Heart left ventricle (tissue), 16 donors: ENCODE data around the gene UNC93A. TPM values are rescaled to one million over a fixed set of nuclear protein-coding genes. Genes with fewer than 3 reads are reported as not detected.
"Not testable (repeated sequence)": the region's sequence is repeated elsewhere in the genome, so short reads cannot be mapped to it uniquely, and the experiment has no call there.

Experiments used
- ATAC-seq, 4 donors: fragments of 200-7000 bp; cut with Tn5 transposase; one replicate each; pipeline ENCODE4 v1.9.1; 2020 to 2022; ENCODE audit warnings: moderate library complexity in 4 of 4, mild to moderate bottlenecking in 3 of 4, moderate number of reproducible peaks in 1 of 4
- DNase-seq, 5 donors: peaks; one replicate each; pipeline ENCODE4 v3.0.0-alpha.2; 2020
- H3K27ac ChIP-seq, 12 donors: fragments of 200-600 bp; sonication (generic) in 4 of 12; one replicate each; pipeline versions ENCODE4 v1.5.0 to v1.8.0; 2016 to 2022; ENCODE audit warnings: mild to moderate bottlenecking in 2 of 12
- H3K27me3 ChIP-seq, 9 donors: fragments of 200-600 bp; sonication (generic) in 2 of 9; one replicate each; pipeline versions ENCODE4 v1.5.1 to v1.8.0; 2016 to 2022; ENCODE audit warnings: mild to moderate bottlenecking in 3 of 9
- H3K36me3 ChIP-seq, 9 donors: fragments of 200-600 bp; sonication (generic) in 2 of 9; one replicate each; pipeline versions ENCODE4 v1.5.0 to v1.8.0; 2018 to 2022; ENCODE audit warnings: mild to moderate bottlenecking in 2 of 9
- H3K4me1 ChIP-seq, 12 donors: fragments of 200-600 bp; sonication (generic) in 4 of 12; one replicate each; pipeline versions ENCODE4 v1.5.0 to v1.8.0; 2016 to 2022; ENCODE audit warnings: mild to moderate bottlenecking in 3 of 12
- H3K4me3 ChIP-seq, 12 donors: fragments of 200-600 bp; sonication (generic) in 4 of 12; one replicate each; pipeline versions ENCODE4 v1.5.0 to v1.8.0; 2017 to 2022; ENCODE audit warnings: mild to moderate bottlenecking in 9 of 12, moderate library complexity in 4 of 12
- H3K9me3 ChIP-seq, 12 donors: fragments of 200-600 bp; sonication (generic) in 4 of 12; one replicate each; pipeline versions ENCODE4 v1.5.0 to v1.8.0; 2016 to 2022; ENCODE audit warnings: mild to moderate bottlenecking in 1 of 12
- POLR2A ChIP-seq, 2 donors: fragments of 450-650 bp; IDR thresholded peaks; one replicate each; pipeline ENCODE4 v1.6.1; 2017; ENCODE audit warnings: antibody characterized with exemption in 2 of 2, mild to moderate bottlenecking in 2 of 2, moderate library complexity in 2 of 2
- WGBS, 4 donors: extraction: QIAGEN DNeasy Blood & Tissue Kit in 2 of 4; methylation state at CpG; one replicate each; pipeline versions ENCODE4 v1.1.5 to v1.1.7; 2013 to 2018; 5-methylcytosine and 5-hydroxymethylcytosine counted together
- intact Hi-C, 10 donors: fragments of 100-400 bp; cut with DNase I; formaldehyde crosslinking; loops; one replicate each; pipeline versions ENCODE4 v1.11.1 to v1.14.2; 2022
- polyA plus RNA-seq, 2 donors: library from polyadenylated mRNA; stranded (reverse); fragments of 200-250 nt; gene quantifications; one replicate each; pipeline ENCODE4 v1.2.3, GENCODE V29; 2013
- total RNA-seq, 9 donors: library from RNA; depleted of rRNA in 2 of 9; stranded (reverse); fragments of >200 nt in 2 of 9; fragmentation: NEBNext Ultra II Directional in 3 of 9; extraction: Animal tissue kit (Norgen Biotek cat#: 25700) in 3 of 9; gene quantifications; one replicate each; pipeline versions ENCODE4 v1.1.0 to v1.2.4, GENCODE V29; 2016 to 2023
- TF ChIP-seq, protein P1 (sequence below), 12 donors: fragments of 200-600 bp; sonication (generic) in 4 of 12; IDR thresholded peaks; one replicate each; pipeline versions ENCODE4 v1.5.0 to v1.8.0; 2018 to 2022; ENCODE audit warnings: antibody characterized with exemption in 12 of 12, mild to moderate bottlenecking in 5 of 12
- donor health status: ischemic (EF 13 %, LVEDD 7.1; RV severe dilation, severe dysfunction).
- donor health status: healthy with polysubstance abuse.
- donor health status: DM: no; HTN: yes; CAD: no.
- donor health status: DM: no; HTN: no; CAD: no.
- donor health status: ischemic (EF 25% LVEDD 6.9; RV normal size, moderate dysfunction).
- donor health status: ischemic (EF 25% LVEDD 5.7; RV mildly dilated, moderate dysfunction).
- donor health status: healthy.
- donor health status: DM: yes; HTN: yes; CAD: no.
- donor health status: ischemic (EF 35%, LVEDD 5.7; RV mildly dilated, moderate dysfunction).
- donor health status: nonischemic (EF 11% LVEDD 7.7; RV severe dilation, severe dysfunction).
- donor health status: DM: yes; HTN: yes; CAD: no.
- donor health status: PGD.
- donor health status: ischemic (EF 29% LVEDD 5.4; RV normal size, mild dysfunction).
- donor health status: nonischemic (EF 23%, LVEDD 6.1; RV moderate dilation, normal function).

The UNC93A gene
- total and polyA plus RNA-seq, 11 donors = not detected

GRCh38 chr6:167252271-167252670 lies 38.8 kb upstream of the UNC93A start:
- WGBS, 4 donors = 84 to 100% (median 93%) methylated on average over 1 of the region's 1 CpG

DNA sequence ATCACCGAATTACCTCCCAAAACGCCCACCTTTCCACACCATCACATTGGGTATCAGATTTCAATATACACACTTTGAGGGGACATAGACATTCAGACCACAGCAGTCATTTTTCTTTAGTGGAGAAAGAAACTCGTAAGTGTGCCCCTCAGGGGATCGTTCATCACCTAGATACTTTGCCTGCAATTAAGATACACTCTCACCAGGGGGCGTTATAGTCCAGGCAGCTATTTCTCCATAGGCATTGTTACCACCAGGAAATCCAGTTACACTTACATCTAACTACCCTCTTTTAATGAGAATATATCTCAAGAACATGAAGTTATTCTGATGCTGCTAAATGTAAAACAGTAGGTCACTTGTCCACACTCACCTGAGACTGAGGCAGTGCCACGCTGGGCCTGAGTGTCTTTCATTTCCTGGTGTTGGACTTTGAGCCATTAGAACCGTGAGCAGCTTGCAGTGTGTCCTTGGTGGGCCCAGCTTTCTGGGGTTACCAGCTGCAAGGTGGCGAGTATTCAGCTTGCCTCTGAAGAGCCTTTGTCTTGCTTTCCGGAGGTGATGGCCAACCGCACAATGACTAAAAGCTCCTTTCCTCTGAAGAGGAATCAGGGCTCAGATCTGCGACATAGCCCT lies 35.1 kb upstream of the UNC93A start:
- WGBS, 4 donors = 84 to 89% (median 88%) methylated on average over 11 of the region's 11 CpGs
- no peak overlapping the region for H3K4me3 ChIP-seq
- H3K27me3 ChIP-seq = peaks cover 0 to 8% (median 0%) of the 10 kb centered on the region in 9 donors
- H3K4me1 ChIP-seq = no peaks in the 10 kb centered on the region
- H3K9me3 ChIP-seq = peaks cover 0 to 14% (median 0%) of the 10 kb centered on the region in 12 donors
- no peak overlapping the region for H3K27ac ChIP-seq
- TF ChIP-seq, protein P1, sequence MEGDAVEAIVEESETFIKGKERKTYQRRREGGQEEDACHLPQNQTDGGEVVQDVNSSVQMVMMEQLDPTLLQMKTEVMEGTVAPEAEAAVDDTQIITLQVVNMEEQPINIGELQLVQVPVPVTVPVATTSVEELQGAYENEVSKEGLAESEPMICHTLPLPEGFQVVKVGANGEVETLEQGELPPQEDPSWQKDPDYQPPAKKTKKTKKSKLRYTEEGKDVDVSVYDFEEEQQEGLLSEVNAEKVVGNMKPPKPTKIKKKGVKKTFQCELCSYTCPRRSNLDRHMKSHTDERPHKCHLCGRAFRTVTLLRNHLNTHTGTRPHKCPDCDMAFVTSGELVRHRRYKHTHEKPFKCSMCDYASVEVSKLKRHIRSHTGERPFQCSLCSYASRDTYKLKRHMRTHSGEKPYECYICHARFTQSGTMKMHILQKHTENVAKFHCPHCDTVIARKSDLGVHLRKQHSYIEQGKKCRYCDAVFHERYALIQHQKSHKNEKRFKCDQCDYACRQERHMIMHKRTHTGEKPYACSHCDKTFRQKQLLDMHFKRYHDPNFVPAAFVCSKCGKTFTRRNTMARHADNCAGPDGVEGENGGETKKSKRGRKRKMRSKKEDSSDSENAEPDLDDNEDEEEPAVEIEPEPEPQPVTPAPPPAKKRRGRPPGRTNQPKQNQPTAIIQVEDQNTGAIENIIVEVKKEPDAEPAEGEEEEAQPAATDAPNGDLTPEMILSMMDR (IDR thresholded peaks at IDR 0.05) = no peak
- TF ChIP-seq POLR2A (IDR thresholded peaks at IDR 0.05) = no peak
- no peak for ATAC-seq
- intact Hi-C loops = no loop called here
- no peaks in the 10 kb centered on the region for H3K36me3 ChIP-seq
- DNase-seq = no peak

More at GRCh38 chr6:167252271-167252670, 38.8 kb upstream of the UNC93A start:
- Histone ChIP-seq H3K4me1 (no peaks in the 10 kb centered on the region), H3K9me3 (peaks cover 0 to 14% (median 0%) of the 10 kb centered on the region in 12 donors), H3K27ac (no peak overlapping the region), H3K4me3 (no peak overlapping the region), H3K36me3 (no peaks in the 10 kb centered on the region), H3K27me3 (peaks cover 0 to 9% (median 0%) of the 10 kb centered on the region in 9 donors)
- TF ChIP-seq POLR2A (IDR thresholded peaks at IDR 0.05) = no peak
- DNase-seq = no peak
- no peak for ATAC-seq
- intact Hi-C loops = no loop called here

DNA sequence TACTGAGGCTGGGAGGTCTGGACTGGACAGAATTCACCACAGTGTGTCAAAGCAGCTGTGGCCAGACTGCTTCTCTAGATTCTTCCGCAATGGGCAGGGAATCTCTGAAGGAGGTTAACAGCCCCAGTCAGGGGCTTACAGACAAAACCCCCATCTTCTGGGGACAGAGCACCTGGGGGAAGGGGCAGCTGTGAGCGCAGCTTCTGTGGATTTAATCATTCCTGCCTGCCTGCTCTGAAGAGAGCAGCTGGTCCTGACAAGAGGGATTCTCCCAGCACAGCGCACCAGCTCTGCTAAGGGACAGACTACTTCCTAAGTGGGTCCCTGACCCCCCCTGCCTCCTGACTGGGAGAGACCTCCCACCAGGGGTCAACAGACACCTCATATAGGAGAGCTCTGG lies 32.5 kb upstream of the UNC93A start:
- Histone ChIP-seq H3K9me3 (peaks cover 0 to 20% (median 0%) of the 10 kb centered on the region in 12 donors), H3K27me3 (peaks cover 0 to 12% (median 0%) of the 10 kb centered on the region in 9 donors), H3K4me3 (no peak overlapping the region), H3K4me1 (no peaks in the 10 kb centered on the region), H3K36me3 (no peaks in the 10 kb centered on the region), H3K27ac (no peak overlapping the region)
- TF ChIP-seq, protein P1 (IDR thresholded peaks at IDR 0.05) = no peak
- TF ChIP-seq POLR2A (IDR thresholded peaks at IDR 0.05) = no peak
- 87 to 100% (median 93%) methylated on average over 2 to 3 of the region's 3 CpGs for WGBS, 4 donors
- ATAC-seq (no peak), DNase-seq (no peak)
- intact Hi-C loops = no loop called here

DNA sequence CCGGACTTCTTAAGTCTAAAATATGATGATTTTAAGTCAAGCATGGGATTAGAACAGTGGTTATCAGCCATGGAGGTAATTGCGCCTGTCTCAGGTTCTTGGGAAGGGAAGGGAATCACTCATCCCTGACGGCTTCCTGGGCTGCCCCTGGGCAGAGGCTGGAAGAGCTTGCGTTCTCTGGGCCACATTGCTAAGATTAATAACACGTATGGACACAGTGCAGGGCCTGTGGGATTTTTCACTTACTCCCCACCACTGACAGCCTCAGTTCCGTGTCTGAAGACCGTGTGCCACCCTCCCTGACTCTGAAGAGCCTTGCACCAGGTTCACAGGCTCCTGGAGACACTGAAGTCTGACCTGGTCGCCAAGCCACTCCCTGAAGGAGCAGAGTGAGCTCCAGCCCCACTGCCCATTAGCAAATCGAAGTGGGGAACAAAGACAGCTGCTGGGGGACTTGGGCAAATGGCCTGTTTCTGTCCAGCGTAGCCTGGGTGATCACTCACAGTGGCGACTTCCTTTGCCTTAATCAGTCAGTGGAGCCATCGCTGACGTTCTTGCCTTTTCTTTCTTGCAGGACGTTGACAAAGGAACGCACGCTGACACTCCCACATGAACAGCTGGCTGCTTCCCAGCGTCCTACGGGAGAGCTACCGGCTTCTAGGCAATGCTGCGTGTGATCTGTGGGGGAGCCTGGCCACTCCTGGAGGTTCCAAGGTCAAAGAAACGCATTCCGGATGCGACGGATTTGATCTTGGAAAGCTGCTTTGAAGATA lies 24.9 kb upstream of the UNC93A start:
- H3K27ac ChIP-seq, DNase-seq, H3K9me3 ChIP-seq, H3K4me3 ChIP-seq, H3K4me1 ChIP-seq, H3K36me3 ChIP-seq, intact Hi-C loops: not testable (repeated sequence)
- H3K27me3 ChIP-seq = peaks cover 0 to 16% (median 0%) of the 10 kb centered on the region in 9 donors
- peak in 1 of 4 donors; percentile 63 for ATAC-seq
- WGBS, 4 donors = 38 to 50% (median 44%) methylated on average over 9 to 19 of the region's 24 CpGs

DNA sequence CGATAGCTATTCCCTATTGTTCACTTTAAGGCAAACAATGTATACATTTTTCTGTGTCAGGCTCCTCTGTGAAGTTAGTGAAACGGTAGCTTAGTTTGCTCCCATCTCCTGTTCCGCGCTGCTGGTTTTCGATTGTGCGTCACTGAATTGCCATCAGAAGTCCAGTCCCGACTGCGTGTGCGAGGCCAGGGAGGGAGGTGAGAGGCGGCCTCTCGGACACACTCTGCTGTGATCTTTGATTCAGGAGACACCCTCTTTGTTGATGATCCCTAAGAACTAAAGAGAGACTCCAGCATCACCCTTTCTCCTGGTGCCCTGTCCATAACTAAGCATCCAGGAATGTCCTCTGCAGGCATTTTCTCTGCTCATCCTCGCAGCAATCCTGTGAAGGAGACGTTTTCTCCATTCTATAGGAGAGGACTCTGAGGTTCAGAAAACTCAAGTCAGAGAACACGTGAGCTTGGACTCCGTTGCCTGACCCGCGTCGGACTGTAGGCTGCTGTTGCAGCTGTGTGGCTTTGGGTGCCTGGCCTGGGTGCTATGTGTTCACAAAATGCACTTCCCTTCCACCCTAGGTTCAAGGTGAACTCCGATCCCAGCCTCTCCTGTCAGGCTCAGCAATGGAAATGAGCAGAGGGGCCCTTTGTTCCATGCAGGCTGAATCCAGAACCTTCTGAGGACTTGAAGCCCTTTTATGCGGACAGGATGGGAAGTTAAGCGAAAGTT lies 24.1 kb upstream of the UNC93A start:
- peaks cover 0 to 16% (median 0%) of the 10 kb centered on the region in 9 donors for H3K27me3 ChIP-seq
- H3K36me3 ChIP-seq = no peaks in the 10 kb centered on the region
- H3K27ac ChIP-seq = no peak overlapping the region
- no peak for TF ChIP-seq POLR2A (IDR thresholded peaks at IDR 0.05)
- TF ChIP-seq, protein P1 (IDR thresholded peaks at IDR 0.05) = no peak
- peak in 1 of 4 donors; percentile 34 for ATAC-seq
- no peak overlapping the region for H3K4me3 ChIP-seq
- no peaks in the 10 kb centered on the region for H3K4me1 ChIP-seq
- H3K9me3 ChIP-seq = peaks cover 0 to 7% (median 0%) of the 10 kb centered on the region in 12 donors
- 69 to 81% (median 73%) methylated on average over 17 to 21 of the region's 21 CpGs for WGBS, 4 donors
- DNase-seq = no peak
- intact Hi-C loops = no loop called here

DNA sequence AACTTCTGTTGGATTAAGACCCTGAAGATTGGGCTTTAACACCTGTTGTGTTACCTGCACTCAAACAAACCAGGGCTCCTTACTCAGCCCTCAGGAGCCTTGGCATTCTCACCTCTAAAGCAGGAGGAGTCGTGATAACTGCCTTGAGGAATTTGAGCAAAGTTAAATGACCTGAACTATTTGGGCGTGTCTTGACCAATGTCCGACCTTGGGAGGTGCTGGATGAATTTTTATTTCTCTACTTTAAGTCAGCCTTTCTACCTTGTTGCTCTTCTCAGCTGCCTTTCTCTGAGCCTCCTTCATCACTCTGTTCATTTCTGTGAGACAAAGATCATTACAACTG lies 23.6 kb upstream of the UNC93A start:
- DNase-seq, H3K4me1 ChIP-seq, H3K27ac ChIP-seq, intact Hi-C loops, H3K9me3 ChIP-seq, ATAC-seq, H3K36me3 ChIP-seq, H3K4me3 ChIP-seq: not testable (repeated sequence)
- peaks cover 0 to 16% (median 0%) of the 10 kb centered on the region in 9 donors for H3K27me3 ChIP-seq
- WGBS, 4 donors = 88 to 96% (median 93%) methylated on average over 3 of the region's 3 CpGs
